HG02763 (cell line): ENCODE results near the gene TRIML1.

ENCODE experiments used
- ATAC-seq: cut with Tn5 transposase; IDR thresholded peaks from one replicate; pipeline ENCODE4 v1.9.1; 2021; ENCODE audit warnings: mild to moderate bottlenecking, moderate library complexity; ENCODE audit not compliant: unreplicated experiment

The TRIML1 gene

DNA sequence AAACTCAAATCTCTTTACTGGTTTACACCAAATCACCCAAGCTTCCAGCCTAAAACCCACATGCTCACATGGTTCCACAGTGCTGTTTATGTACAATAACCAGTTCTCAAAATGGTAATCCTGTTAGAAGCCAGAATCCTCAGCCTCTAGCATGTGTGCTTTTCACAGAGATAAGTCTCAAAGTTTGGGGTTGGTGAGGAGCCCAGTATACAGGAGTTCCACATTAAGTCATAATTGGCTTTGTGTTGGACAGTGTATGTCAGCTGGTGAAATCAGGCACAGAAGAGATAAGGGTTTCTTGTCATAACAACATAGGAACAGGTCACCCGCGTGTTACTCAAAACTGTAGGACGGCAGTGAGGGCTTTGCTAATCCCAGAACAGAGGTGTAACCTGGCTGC is at the start of gene TRIML1:
TRIML1 (plus strand) TSS at position 301 of the 400 bp plus-strand sequence. CDS start 118 bp downstream, outside the sequence.
- ATAC-seq: no peak

GRCh38 chr4:188092824-188093223 is 46.4 kb upstream of the TRIML1 start:
- no peak for ATAC-seq

DNA sequence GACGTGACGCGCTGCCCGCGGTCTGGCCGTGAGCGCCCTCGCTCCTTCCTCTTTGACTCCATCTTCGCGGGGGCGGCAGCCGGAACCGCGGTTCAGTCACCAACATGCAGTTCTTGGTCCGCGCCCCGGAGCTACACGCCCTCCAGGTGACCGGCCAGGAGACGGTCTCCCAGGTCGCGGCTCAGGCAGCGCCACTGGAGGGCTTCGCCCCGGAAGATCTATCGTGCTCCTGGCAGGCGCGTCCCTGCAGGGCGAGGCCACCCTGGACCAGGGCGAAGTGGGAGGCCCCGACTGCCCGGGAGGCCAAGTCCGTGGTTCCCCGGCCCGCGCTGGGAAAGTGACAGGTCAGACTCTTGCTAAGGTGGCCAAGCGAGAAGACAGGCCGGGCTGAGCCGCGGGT is 32.8 kb upstream of the TRIML1 start:
- no peak for ATAC-seq

DNA sequence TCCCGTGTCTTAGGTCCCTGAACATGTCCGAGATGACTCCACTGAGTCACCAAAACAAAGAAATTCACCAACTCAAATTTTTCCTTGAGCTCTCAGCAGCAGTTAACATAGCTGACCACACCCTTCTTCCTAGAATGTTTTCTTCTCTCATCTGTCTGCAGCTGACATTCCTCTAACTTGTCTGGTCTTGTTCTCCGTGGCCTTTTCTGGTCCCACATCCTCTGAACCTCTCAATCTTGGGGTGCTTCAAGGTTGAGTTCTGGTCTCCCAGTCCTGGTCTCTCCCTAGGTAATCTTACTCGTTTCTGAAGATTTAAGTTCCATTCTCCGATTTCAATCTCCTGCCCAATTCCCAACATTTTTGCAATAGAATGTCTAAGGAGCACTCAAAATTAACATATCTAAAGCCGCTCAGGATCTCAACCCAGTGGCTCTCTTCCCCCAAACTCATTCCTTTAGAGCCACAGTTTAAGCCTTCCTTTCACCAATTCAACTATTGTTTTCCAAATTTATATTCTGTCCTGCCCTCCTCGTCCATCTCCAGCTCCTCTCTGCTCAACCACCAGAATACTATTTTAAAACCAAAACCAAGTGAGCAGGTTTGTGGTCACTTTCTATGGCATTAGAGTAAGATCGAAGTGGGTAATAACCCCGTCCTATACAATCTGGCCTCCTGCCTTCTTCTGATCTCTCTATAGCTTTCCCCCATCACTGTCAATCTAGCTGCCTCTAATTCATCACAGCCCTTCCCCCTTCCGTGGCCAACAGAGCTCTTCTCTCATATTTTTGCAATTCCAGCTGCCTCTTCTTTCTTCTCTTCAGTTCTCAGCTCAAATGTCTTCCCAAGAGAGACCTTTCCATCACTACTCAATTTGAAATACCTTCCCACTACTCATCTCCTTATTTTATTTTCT is 31.1 kb upstream of the TRIML1 start:
- no peak for ATAC-seq

- ATAC-seq: no peak
Observed at GRCh38 chr4:188109157-188109755, 30.0 kb upstream of the TRIML1 start, which contains the start of gene TRIML2. Gene TRIML2, minus strand, starts transcription at chr4:188109603. Its CDS starts 4,235 bp downstream, at chr4:188105368.

DNA sequence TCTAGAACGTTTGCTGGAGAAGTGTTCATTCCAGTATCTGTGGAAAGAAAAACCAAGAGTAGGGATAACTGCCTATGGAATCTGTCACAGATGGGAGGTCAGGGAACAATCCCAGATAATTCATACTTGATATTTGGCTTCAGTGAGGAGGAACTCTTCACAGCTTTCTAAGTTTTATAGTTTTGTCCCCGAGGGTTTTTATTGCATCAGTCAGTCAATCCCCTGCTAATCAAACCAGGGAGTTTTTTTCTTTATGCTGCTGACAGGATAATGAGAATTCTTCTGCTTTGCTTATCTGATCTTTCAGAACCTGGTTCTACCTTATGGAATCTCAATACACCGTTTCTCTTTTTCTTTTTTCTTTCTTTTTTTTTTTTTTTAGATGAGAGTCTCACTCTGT is 29.2 kb upstream of the TRIML1 start:
- no peak for ATAC-seq

GRCh38 chr4:188110741-188111471 is 28.3 kb upstream of the TRIML1 start:
- no peak for ATAC-seq

DNA sequence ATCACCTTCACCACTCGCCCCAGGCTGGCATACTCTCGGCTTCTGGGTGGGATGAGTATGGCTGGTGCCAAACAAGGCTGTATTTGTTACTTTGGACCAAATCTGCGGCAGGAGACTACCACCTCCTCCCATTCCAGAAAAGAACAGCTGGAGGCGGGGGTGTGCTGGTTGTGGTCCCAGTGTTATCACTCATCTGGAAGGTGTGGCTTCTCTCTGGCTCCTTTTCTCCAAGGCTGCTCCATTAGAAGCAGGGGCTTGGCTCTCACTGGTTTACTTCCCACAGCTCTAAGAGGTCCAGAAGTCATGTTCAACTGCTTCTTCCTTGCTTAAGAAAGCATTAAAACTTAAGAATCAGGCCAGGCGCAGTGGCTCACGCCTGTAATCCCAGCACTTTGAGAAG is 27.3 kb upstream of the TRIML1 start:
- ATAC-seq: no peak

GRCh38 chr4:188113156-188113555 is 26.1 kb upstream of the TRIML1 start:
- ATAC-seq: no peak

DNA sequence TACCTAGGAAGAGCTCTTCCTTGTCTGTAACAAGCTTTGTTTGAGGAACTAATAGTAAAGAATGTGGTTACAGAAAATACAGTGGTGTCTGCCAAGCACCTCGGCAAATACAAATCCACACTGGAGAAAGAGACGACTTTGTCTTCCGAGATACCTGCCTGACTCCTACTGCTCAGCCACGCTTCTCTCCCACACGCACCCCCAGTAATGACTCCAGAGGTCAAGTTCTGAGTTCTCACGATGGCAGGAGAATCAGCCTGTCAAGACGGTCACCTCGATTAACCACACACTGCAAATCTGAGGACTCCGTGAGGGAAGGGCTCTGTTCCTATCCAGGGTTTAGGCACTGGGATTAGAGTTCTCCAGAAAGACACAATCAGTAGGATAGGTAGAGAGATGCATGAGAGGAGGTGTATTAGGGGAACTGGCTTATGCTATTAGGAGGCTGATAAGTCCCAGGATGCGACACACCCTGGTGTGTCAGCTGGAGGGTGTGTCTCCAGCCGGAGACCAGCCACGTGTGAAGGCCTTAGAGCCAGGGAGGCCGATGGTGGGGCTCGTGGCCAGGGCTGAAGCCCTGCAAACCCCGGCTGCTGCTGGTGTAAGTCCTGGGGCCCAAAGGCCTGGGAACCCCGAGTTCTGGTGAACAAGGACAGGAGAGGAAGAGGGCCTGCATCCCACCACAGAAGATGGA is 21.5 kb upstream of the TRIML1 start:
- no peak for ATAC-seq

- ATAC-seq: no peak
Observed at GRCh38 chr4:188121530-188121929, 17.7 kb upstream of the TRIML1 start.

GRCh38 chr4:188127214-188127874 is 11.9 kb upstream of the TRIML1 start:
- ATAC-seq: no peak

- ATAC-seq: no peak
Observed at GRCh38 chr4:188130355-188130754, 8.9 kb upstream of the TRIML1 start.

DNA sequence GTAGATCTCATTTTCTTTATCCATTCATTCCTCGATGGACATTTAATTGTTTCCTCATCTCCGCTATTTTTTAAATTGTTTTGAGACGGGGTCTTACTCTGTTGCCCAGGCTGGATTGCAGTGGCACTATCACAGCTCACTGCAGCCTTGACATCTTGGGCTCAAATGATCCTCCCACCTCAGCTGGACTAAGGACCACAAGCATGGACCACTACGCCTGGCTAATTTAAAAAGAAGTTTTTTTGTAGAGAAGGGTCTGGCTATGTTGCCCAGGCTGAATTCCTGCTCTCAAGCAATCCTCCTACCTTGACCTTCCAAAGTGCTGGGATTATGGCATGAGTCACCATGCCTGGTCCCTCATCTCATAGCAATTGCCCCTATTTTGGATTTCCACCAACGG is 7.0 kb upstream of the TRIML1 start:
- no peak for ATAC-seq

GRCh38 chr4:188138227-188138626 is 1.0 kb upstream of the TRIML1 start:
- ATAC-seq: no peak

GRCh38 chr4:188139671-188140070 is 430 bp downstream of the TRIML1 start:
- no peak for ATAC-seq

DNA sequence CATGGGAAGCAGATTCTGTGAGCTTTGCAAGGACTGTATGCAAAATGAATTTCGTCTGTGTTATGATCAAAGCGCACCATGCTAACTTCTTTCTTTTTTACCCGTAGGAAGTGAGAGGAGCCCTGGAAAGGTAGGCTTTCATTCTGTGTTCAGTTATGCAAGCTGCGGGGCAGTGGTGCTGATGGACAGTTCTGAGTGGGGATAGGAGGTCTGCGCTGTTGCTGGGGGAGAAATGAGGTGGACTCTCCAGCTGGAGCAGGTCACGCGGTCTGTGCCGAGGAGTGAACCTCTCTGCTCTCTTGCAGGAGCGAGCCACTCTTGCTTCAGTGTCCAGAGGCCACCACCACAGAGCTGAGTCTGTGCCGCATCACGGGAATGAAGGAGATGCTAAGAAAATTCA is 4.5 kb downstream of the TRIML1 start:
- ATAC-seq: no peak

DNA sequence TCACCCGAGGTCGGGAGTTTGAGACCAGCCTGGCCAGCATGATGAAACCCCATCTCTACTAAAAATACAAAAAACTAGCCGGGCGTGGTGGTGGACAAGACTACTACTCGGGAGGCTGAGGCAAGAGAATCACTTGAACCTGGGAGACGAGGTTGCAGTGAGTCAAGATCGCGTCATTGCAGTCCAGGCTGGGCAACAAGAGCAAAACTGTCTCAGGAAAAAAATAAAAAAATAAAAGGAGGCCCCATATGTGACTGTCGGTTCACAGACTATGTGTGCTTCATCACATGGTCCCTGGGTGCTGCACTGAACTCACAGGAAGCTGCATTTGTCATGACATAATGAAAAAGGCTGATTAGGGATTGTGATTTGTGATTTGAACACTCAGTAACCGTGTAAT is 6.4 kb downstream of the TRIML1 start:
- ATAC-seq: no peak

- no peak for ATAC-seq
Observed at GRCh38 chr4:188146618-188147017, 7.4 kb downstream of the TRIML1 start.

GRCh38 chr4:188147176-188147575 is 7.9 kb downstream of the TRIML1 start:
- no peak for ATAC-seq
